ENCODE data around the gene PTPN2. TPM values are rescaled to one million over a fixed set of nuclear protein-coding genes. Genes with fewer than 3 reads are reported as not detected.

Gene PTPN2
- total and polyA plus RNA-seq, 2 of the 4 experiments (the other 2 are of a cell fraction) = 13.2 to 30.6 TPM

GRCh38 chr18:12885500-12885899 is 1.5 kb upstream of the PTPN2 start:
- no peak overlapping the region for H3K4me2 ChIP-seq (ENCODE audit: low read depth, low read length)
- H2AK9ac ChIP-seq (replicated peaks; ENCODE audit: low read depth, low read length, poor library complexity) = no peak overlapping the region
- no peak for TF ChIP-seq SMC3 (IDR thresholded peaks at IDR 0.05; ENCODE audit: low read depth, low read length)
- no peak for TF ChIP-seq CEBPB (IDR thresholded peaks at IDR 0.05; ENCODE audit: low read depth, low read length)
- no peak for TF ChIP-seq BHLHE40 (IDR thresholded peaks at IDR 0.05; ENCODE audit: low read depth, low read length)
- no peak for TF ChIP-seq NFE2L2 (IDR thresholded peaks at IDR 0.05; ENCODE audit: low read depth, low read length)
- no peak for TF ChIP-seq RFX5 (IDR thresholded peaks at IDR 0.05; ENCODE audit: low read depth, low read length)
- TF ChIP-seq RCOR1 (IDR thresholded peaks at IDR 0.05; ENCODE audit: insufficient replicate concordance, low read length) = no peak
- no peak overlapping the region for H3K4me3 ChIP-seq (ENCODE audit: insufficient read depth, low read depth, low read length)
- H3K9ac ChIP-seq (ENCODE audit: low read depth, low read length) = no peak overlapping the region
- no peak overlapping the region for H2BK20ac ChIP-seq (ENCODE audit: low read depth, low read length)
- no peak overlapping the region for H3K4ac ChIP-seq (ENCODE audit: low read depth, low read length)
- no peak overlapping the region for H3K23ac ChIP-seq (ENCODE audit: low read depth, low read length)
- ChIA-PET POLR2A (ENCODE audit: unreplicated experiment) (no interaction called here), CTCF (no interaction called here)
- in situ Hi-C loops (cut with MboI; ENCODE audit: low sequenced_read_pairs) = no loop called here
- H3K9me3 ChIP-seq (ENCODE audit: control insufficient read depth, insufficient read depth, low read length) = peaks cover 1% of the 10 kb centered on the region
- H3K9me1 ChIP-seq (ENCODE audit: insufficient read depth, low read length) = peaks cover 3% of the 10 kb centered on the region; the same call in 1 of the 2 replicates
- peaks cover 6% of the 10 kb centered on the region for H3K4me1 ChIP-seq (ENCODE audit: control insufficient read depth, insufficient read depth, low read length)
- no peak overlapping the region for H2BK5ac ChIP-seq (ENCODE audit: low read depth, low read length, poor library complexity, severe bottlenecking)
- H4K8ac ChIP-seq (ENCODE audit: low read depth in 2 of 2, low read length in 2 of 2) = no peak overlapping the region
- H2AFZ ChIP-seq (replicated peaks; ENCODE audit: low read length, poor library complexity) = no peak overlapping the region
- dilution Hi-C loops (cut with HindIII; ENCODE audit: low sequenced_read_pairs, unreplicated experiment) = no loop called here
- H3K18ac ChIP-seq (ENCODE audit: low read depth, low read length) = no peak overlapping the region
- H4K91ac ChIP-seq (ENCODE audit: insufficient read depth, low read depth, low read length) = no peak overlapping the region
- no peak overlapping the region for H3K56ac ChIP-seq (ENCODE audit: extremely low read depth, insufficient read depth, low read length)
- no peak for DNase-seq
- H3K36me3 ChIP-seq (ENCODE audit: control insufficient read depth, insufficient read depth, low read length) = no peaks in the 10 kb centered on the region
- peaks cover 7% of the 10 kb centered on the region; the same call in 1 of the 2 replicates for H4K20me1 ChIP-seq (ENCODE audit: insufficient read depth, low read length)
- no peak overlapping the region for H2AK5ac ChIP-seq (ENCODE audit: low read depth, low read length)
- no peak overlapping the region for H2BK15ac ChIP-seq (ENCODE audit: low read depth, low read length)
- no peaks in the 10 kb centered on the region for H3K27me3 ChIP-seq (ENCODE audit: control insufficient read depth, insufficient read depth, low read length)
- no peak overlapping the region for H2BK120ac ChIP-seq (ENCODE audit: low read depth, low read length)
- ATAC-seq (ENCODE audit: low read depth) = no peak
- peaks cover 8 to 38% of the 10 kb centered on the region in 2 experiments; a peak in 3 of 4 replicates for H3K79me1 ChIP-seq (ENCODE audit: low read depth in 1 of 2, low read length in 2 of 2)
- intact Hi-C loops (cut with micrococcal nuclease) = no loop called here
- H3K14ac ChIP-seq (replicated peaks; ENCODE audit: low read depth, low read length) = no peak overlapping the region
- H4K5ac ChIP-seq (ENCODE audit: low read depth, low read length) = no peak overlapping the region
- WGBS, 2 experiments (ENCODE audit: extremely low coverage in 2 of 2, insufficient read length in 1 of 2) = 59% methylated on average over 2 of the region's 4 CpGs; no CpG with 5 or more reads in 1 of the 2 experiments
- no TSS peak for BruUV-seq (replicated peaks)
- H3K27ac ChIP-seq (ENCODE audit: insufficient read depth, low read length) = no peak overlapping the region
